ENCODE results near the gene ARHGAP42.
"Not testable (repeated sequence)": the region's sequence is repeated elsewhere in the genome, so short reads cannot be mapped to it uniquely, and the experiment has no call there.

The ARHGAP42 gene

GRCh38 chr11:100726680-100727079 lies 39.6 kb downstream of the ARHGAP42 start:
- DNase-seq (ENCODE audit: extremely low read depth in 1 of 2, low read depth in 1 of 2), result no peak

- DNase-seq (ENCODE audit: extremely low read depth in 1 of 2, low read depth in 1 of 2), result no peak
Observed at GRCh38 chr11:100727410-100727809, 40.3 kb downstream of the ARHGAP42 start.

- DNase-seq (ENCODE audit: extremely low read depth in 1 of 2, low read depth in 1 of 2), result no peak
Observed at GRCh38 chr11:100730266-100730665, 43.2 kb downstream of the ARHGAP42 start.

- DNase-seq (ENCODE audit: extremely low read depth in 1 of 2, low read depth in 1 of 2), result no peak
Observed at GRCh38 chr11:100731471-100731870, 44.4 kb downstream of the ARHGAP42 start.

- DNase-seq (ENCODE audit: extremely low read depth in 1 of 2, low read depth in 1 of 2), result no peak
Observed at GRCh38 chr11:100732949-100733348, 45.9 kb downstream of the ARHGAP42 start.

GRCh38 chr11:100734743-100735527 lies 47.8 kb downstream of the ARHGAP42 start:
- DNase-seq (ENCODE audit: extremely low read depth in 1 of 2, low read depth in 1 of 2), result no peak

- DNase-seq (ENCODE audit: extremely low read depth in 1 of 2, low read depth in 1 of 2), result no peak
Observed at GRCh38 chr11:100735949-100736675, 49.0 kb downstream of the ARHGAP42 start.

GRCh38 chr11:100738701-100739270 lies 51.7 kb downstream of the ARHGAP42 start:
- DNase-seq (ENCODE audit: extremely low read depth in 1 of 2, low read depth in 1 of 2), result no peak

GRCh38 chr11:100739666-100740065 lies 52.6 kb downstream of the ARHGAP42 start:
- DNase-seq (ENCODE audit: extremely low read depth in 1 of 2, low read depth in 1 of 2), result no peak

GRCh38 chr11:100740440-100740839 lies 53.4 kb downstream of the ARHGAP42 start:
- DNase-seq (ENCODE audit: extremely low read depth in 1 of 2, low read depth in 1 of 2), result no peak

GRCh38 chr11:100741866-100742625 lies 55.0 kb downstream of the ARHGAP42 start:
- DNase-seq (ENCODE audit: extremely low read depth in 1 of 2, low read depth in 1 of 2), result no peak

GRCh38 chr11:100746448-100746847 lies 59.4 kb downstream of the ARHGAP42 start:
- DNase-seq (ENCODE audit: extremely low read depth in 1 of 2, low read depth in 1 of 2), result no peak

GRCh38 chr11:100748153-100748552 lies 61.1 kb downstream of the ARHGAP42 start:
- DNase-seq (ENCODE audit: extremely low read depth in 1 of 2, low read depth in 1 of 2), result no peak

GRCh38 chr11:100749887-100750565 lies 62.9 kb downstream of the ARHGAP42 start:
- not testable (repeated sequence) for DNase-seq (ENCODE audit: extremely low read depth in 1 of 2, low read depth in 1 of 2)

GRCh38 chr11:100750566-100750891 lies 63.4 kb downstream of the ARHGAP42 start:
- DNase-seq (ENCODE audit: extremely low read depth in 1 of 2, low read depth in 1 of 2), result not testable (repeated sequence)

GRCh38 chr11:100752371-100753171 lies 65.5 kb downstream of the ARHGAP42 start:
- no peak for DNase-seq (ENCODE audit: extremely low read depth in 1 of 2, low read depth in 1 of 2)

GRCh38 chr11:100753172-100753543 lies 66.1 kb downstream of the ARHGAP42 start:
- no peak for DNase-seq (ENCODE audit: extremely low read depth in 1 of 2, low read depth in 1 of 2)

- no peak for DNase-seq (ENCODE audit: extremely low read depth in 1 of 2, low read depth in 1 of 2)
Observed at GRCh38 chr11:100753571-100753970, 66.5 kb downstream of the ARHGAP42 start.

GRCh38 chr11:100756559-100756958 lies 69.5 kb downstream of the ARHGAP42 start:
- no peak for DNase-seq (ENCODE audit: extremely low read depth in 1 of 2, low read depth in 1 of 2)

- DNase-seq (ENCODE audit: extremely low read depth in 1 of 2, low read depth in 1 of 2), result no peak
Observed at GRCh38 chr11:100757646-100758045, 70.6 kb downstream of the ARHGAP42 start.
